Measurements from ENCODE around the gene PYGO2.

DNA sequence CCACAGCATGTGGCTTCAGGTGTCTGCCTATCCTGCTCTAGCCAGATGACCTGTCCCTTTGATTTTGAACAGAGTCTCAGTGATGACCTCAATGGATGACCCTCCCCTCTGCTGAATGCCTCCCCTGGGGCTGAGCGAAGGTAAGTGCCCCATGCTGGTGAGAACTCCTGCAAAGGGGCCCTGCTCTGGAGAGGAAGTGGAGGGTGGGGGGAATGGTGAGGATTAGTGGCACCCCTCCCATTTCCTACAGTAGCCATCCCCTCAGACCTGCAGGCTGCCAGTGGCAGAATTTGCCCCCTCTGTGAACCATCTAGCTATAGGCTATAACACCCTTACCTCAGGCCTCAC lies 21.4 kb downstream of the PYGO2 start:
- TF ChIP-seq, protein P1, sequence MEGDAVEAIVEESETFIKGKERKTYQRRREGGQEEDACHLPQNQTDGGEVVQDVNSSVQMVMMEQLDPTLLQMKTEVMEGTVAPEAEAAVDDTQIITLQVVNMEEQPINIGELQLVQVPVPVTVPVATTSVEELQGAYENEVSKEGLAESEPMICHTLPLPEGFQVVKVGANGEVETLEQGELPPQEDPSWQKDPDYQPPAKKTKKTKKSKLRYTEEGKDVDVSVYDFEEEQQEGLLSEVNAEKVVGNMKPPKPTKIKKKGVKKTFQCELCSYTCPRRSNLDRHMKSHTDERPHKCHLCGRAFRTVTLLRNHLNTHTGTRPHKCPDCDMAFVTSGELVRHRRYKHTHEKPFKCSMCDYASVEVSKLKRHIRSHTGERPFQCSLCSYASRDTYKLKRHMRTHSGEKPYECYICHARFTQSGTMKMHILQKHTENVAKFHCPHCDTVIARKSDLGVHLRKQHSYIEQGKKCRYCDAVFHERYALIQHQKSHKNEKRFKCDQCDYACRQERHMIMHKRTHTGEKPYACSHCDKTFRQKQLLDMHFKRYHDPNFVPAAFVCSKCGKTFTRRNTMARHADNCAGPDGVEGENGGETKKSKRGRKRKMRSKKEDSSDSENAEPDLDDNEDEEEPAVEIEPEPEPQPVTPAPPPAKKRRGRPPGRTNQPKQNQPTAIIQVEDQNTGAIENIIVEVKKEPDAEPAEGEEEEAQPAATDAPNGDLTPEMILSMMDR (IDR thresholded peaks at IDR 0.05): no peak
- TF ChIP-seq POLR2A (IDR thresholded peaks at IDR 0.05): no peak

Data from testis (tissue), 2 donors.